GM18868 (cell line): ENCODE measurements around the gene ADCY7.

Experiments used
- ATAC-seq: cut with Tn5 transposase; IDR thresholded peaks from one replicate; pipeline ENCODE4 v1.9.1; 2021; ENCODE audit warnings: mild to moderate bottlenecking, moderate library complexity; ENCODE audit not compliant: unreplicated experiment

ADCY7 gene

DNA sequence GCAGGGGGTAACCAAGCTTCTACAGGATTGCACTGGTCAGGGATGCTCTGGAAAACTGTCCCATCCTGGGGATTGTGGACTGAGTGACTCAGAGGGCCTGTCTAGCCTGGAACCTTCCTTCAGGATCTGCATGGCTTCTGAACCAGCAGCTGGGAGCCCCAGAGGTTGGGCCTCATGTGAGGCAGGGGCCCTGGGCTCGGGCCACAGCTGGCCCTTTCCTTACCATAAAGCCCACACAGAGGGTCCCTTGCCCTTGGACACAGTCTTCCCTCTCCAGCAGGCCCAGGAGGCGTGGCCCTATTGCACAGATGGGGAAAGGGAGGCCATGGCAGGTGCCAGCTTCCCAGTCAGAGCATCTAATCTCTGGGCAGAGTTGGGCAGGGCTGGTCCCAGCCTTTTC is 30.5 kb downstream of the ADCY7 start:
- no peak for ATAC-seq

DNA sequence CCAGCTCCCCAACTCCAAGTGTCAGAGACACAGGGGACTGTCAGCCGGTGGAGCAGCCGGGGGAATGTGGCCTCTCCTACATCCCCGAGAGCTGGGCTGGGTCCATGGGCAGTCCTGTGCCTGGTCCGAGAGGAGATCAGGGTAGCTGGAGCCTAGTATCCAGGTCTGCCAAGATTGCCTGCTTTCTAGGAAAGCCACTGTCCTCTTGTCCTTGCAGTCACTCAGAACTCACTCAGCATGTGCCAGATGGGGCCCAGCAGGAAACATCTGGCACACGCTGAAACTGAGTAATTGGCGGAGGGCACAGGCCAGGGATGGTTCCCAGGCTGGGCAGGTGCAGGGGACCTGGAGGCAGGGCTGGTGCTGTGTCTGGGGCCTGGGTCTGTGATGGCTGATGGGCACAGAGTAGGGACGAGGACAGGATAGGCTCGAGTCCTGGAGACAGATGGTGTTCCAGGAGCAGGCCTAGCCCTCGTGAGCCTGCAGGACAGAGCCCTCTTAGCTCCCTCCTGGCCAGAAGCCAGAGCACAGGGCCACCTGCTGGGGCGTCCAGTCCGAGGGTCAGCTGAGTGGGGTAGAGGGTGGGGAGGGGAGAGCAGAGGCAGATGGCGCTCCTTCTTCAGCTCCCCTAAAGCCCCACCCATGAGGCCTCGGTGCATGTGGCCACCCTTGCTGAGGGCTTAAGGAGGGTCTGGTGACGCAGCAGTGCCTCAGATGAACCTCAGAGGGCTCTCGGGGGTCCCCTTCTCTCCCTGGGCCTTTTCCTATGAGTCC is 31.1 kb downstream of the ADCY7 start:
- ATAC-seq: no peak

DNA sequence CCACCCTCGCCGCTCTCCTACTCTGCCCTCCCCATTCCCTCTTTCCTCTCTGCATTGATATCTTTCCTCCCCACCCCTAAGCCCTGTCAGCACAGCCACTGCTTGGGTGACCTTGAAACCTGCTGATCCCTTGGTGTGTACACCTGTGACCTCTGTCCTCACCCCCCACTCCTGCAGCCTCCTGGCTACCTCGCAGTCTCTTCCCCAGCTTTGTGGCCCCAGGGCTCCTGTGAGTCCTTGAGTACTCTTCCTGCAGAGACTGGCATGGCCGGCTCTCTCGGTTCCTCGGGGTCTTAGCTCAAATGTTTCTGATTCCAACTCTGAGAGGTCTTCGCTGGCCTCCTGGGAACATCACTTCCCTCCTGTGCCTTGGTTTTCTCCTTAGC is 31.7 kb downstream of the ADCY7 start:
- no peak for ATAC-seq

DNA sequence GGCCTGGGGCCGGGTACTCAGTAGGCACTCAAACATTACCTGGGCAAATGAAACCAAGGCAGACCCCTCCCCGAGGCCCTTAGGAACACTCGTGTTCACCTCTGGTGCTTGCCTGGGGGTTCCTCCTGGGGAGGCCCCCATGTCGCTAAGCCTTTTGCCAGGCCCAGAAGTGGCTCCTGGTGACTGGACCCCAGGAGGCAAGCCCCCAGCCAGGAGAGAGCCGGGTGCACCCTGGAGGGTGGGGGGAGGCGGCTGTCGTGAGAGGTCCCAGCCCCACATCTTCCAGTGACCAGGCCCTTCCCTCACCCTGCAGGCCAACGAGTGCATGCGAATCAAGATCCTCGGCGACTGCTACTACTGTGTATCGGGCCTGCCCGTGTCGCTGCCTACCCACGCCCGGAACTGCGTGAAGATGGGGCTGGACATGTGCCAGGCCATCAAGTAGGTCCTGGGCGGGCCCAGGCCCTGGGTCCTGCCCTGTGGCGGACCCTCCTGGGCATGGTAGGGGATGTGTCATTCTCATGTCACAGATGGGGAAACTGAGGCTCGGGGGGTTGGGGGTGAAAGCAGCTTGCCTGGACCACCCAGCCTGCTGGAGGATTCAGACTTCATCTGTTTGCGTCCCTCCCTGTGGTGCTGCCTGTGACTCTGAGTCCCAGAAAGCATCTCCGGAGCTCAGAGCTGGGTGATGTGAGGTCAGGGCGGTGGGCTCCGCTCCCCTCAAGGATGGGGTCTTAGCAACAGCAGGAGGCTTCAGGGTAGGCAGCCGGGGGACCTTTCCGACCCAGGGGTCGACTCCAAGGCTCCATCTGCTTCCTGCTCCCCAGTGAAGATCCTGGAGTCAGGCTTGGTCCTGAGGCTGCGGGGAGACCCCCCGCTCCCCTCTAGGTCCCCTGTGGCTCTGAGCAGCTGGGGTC is 32.5 kb downstream of the ADCY7 start:
- no peak for ATAC-seq

DNA sequence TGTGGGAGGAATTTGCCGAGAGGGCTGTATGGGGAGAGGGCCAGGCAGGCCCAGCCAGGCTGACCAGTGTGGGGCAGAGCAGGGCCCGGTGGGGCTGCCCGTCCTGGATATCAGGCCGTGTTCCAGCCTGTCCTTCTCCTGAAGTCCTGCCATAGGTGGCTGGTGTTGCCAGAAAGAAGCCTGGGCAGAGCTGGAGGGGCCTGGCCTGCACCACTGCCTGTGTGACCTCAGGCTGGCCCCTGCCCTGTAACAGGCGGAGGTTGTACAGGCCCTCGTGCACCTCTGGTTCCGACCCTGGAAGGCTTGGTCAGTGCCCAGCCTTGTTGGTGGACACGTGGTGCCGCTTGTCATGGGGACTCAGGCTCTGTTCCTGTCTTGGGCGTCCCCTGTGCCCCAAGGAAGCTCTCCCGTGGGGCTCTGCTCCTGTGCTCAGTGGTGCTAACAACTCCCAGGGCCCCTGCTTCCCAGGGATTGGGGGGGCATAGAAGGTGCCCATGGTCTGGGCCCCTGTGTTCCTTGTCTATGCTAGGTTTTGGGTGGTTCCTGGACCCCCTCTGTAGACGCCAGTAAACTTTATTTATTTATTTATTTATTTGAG is 33.3 kb downstream of the ADCY7 start:
- ATAC-seq: no peak

DNA sequence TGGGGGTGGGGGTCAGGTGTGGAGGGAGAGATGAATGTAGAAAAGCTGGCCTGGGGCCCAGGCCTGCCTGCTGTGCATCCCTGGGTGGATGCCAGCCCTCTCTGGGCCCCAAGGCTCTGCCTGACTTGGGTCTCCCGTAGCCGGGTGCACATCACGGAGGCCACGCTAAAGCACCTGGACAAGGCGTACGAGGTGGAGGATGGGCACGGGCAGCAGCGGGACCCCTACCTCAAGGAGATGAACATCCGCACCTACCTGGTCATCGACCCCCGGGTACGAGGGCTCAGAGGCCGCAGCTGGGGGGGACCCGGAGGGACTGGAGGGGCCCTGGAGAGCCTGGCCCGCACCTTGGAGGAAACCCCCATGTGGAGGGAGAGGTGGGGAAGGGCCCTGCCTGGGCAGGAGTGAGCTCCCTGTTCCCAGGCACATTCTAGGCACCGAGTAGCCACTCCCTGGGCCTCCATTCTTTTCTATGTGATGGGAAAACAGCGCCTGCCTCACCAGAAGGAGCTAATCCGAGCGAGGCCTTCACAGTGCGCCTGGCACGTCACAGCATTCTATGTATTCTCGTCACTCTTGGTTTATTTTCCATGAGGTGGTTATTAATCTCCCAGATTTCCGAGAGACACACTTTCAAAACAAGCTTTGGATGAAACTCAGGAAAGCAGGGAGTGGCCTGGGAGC is 34.7 kb downstream of the ADCY7 start:
- ATAC-seq: no peak

DNA sequence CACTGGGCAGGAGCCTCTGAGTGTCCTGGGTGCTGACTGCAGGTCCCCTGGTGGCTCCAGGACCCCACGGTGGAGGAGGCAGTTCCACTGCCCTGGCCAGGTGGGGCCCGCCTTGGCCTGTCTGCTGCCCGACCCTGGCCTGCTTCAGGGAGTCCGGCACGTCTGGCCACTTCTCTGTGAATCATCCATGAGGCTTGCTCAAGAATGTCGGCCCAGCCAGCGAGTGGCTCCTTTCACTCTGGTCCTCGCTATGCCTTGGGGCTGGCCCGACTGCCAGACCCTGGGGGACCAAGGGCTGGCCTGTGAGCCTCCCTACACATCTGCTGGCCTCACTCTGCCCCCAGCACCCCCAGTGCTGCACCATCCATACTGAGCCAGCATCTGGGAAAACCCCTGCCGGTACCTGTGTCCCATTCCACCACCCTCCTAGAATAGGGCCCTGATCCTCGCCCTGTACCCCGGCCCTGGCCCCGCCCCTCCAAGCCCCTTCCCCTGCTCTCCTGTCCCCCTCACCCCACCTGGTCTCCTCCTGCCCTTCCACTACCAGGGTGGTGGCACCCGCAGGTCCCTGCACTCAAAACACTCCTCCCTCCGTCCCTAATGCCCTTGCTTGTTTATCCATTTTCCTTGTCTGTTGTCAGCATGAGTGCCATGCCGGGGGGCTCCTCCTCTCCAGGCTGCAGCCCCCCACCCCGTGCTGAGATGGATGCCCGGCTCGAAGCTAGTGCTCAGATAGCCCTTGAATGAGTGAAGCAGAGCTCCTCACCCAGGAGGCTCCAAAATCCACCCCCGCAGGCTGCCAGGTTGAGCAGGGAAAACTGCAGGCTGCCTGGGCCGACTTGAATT is 35.5 kb downstream of the ADCY7 start:
- ATAC-seq: no peak

DNA sequence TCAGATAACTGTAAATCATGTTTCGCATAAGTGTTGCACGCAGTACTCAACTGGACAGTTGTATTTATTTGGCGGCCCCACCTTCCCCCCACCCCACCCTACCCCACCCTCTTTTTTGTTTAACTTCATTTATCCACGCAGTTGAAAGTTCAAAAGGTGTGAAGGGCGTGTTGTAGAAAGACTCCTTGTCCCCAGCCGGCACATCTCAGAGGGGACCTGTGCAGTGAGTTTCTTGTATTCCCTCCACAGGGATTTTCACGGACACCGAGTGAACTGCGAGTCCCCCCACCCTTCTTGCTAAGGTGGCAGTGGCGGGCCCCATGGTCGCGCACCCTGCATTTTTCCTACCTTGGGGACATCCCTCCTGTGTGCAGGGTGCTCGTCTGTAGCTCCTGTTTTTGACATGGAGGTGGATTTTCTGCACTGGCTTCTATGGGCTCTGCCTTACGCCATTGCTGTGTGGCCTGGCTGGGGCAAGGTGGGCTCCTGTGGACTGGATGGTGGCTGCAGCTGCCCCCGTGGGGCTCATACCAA is 36.2 kb downstream of the ADCY7 start:
- no peak for ATAC-seq

DNA sequence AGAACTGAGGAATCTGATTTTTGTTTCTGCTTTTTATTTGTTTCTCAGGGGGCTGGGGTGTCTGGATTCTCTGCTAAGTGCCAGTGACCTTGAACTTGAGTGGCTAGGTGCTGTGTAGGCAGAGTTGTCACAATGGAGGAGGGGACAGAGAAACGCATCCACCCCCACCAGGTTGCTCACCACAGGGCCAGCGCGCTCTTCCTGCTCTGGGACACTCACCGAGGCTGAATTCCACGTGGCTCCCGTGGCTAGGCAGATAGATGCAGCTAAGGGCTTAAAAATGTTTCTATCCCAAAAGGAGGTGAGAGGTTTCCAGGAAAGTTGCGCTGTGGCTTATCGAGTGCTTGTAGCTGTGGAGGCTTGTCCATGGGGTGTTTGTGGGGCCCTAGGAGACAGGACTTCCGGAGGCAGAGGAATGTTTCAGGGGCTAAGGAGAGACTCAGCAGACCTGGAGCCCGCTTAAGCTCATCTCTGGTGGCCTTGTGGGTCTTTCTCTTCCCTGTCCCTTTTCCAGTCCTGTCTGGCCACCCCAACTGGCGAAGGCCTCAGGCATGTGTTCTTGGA is 36.8 kb downstream of the ADCY7 start:
- no peak for ATAC-seq

DNA sequence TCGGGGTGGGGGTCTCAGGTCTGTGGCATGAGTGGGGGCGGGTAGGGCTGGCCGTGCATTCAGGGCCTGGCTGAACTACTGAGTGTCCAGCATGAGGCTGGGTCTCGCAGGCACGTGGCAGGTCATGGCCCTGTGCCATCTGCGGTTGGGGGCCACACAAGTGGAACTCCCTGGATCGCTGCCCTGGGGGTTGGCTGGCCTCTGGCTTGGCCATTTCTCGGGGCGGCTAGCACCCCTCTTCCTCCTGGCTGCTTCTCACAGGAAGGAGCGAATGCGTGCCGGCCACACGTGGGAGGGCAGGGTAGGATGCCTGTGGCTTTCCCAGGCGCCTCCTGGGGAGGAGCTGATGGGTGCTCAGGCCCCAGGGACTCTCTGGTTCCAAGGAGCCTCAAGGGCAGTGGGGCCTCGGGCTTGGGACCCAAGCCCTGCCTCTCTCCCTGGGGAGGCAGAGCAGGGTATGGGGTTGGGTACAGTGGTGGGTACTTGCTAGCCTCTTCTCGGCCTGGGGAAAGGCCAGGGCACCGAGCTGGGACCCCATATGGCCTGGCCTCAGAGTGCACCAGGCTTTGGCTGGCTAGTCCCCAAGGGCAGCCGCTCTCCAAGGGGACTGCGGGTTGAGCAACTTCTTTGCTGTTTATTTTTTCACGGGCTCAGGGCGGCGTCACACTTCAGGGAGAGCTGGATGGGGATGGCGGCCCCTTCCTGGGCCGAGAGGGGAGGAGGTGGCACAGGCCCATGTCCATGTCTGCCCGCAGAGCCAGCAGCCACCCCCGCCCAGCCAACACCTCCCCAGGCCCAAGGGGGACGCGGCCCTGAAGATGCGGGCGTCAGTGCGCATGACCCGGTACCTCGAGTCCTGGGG is 37.5 kb downstream of the ADCY7 start:
- no peak for ATAC-seq

DNA sequence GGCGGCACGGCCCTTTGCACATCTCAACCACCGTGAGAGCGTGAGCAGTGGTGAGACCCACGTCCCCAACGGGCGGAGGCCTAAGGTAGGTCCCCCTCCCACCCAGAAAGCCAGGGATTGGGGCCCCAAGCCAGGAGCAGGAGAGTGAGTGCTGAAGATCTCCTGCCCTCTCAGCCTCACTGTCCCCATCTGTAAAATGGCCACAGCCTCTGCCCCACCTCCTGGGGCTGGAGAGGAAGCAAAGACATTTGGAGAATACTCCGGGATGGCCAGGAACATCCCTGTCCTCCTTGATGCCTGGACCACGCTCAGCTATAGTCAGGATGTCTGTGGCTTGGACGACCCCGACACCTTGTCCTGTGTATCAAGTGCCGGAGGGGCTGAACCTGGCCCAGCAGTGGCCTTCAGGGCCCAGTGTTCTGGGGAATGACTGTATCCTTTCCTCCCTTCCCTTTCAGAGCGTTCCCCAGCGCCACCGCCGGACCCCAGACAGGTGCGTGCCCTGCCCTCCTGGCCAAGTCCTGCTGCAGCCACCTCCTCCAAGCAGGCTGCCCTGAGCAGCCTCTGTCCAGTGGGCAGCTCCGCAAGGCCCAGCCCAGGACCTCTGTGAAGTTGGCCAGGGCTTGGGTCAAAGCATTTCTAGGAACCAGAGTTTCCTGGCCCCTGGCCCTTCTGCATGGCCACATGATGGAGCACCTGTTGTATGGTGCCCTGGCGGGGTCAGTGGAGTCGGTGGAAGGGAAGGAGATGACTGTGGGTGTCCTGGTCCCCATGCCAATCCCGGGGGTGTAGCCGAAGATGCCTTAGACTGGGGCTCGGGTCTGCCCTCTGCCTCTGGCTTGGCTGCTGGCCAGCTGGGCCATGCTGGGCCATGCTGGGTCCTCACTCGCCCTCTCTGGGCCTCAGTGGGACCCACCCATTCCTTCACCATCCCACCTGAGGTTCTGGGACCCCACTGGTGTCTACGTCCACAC is 38.4 kb downstream of the ADCY7 start:
- no peak for ATAC-seq

DNA sequence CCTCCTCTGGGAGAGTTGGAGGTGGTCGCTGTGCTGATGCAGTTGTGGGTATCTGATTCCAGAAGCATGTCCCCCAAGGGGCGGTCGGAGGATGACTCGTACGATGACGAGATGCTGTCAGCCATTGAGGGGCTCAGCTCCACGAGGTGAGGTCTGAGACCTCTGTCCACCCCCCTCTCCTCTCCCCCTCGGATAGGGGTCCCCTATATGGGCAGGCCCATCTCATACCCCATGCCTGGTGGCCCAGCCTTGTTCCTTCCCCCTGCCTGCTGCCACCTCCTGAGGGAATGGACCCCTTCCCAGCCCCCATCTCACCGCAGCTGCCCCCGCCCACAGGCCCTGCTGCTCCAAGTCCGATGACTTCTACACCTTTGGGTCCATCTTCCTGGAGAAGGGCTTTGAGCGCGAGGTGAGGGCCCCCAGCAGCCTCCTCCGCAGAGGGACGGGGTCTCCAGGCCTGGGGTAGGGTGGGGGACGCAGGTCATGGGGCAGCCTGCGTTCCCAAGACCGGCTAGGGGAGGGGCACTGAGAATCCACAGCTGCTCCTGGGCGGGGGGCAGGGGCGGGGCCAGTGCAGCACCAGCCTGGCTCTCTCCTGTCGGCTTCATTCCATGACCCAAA is 39.2 kb downstream of the ADCY7 start:
- ATAC-seq: no peak

DNA sequence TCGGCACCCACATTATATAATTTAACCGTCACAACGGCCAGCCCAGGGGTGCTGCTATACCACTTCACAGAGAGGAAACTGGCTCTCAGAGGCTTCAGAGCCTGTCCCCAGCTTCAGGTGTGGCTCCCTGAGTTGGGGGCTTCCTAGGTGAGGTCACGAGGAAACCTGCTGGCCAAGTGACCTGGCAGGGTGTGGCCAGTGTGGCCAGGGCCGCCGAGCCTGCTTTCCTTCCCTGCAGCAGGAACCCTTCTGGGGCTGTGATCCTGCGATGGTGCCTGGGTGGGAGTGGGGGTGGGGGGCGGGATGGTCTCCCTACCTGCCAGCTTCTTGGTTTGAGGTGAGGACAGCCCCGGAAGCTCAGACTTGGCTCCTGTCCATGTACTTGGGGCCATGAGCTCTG is 39.9 kb downstream of the ADCY7 start:
- ATAC-seq: no peak

DNA sequence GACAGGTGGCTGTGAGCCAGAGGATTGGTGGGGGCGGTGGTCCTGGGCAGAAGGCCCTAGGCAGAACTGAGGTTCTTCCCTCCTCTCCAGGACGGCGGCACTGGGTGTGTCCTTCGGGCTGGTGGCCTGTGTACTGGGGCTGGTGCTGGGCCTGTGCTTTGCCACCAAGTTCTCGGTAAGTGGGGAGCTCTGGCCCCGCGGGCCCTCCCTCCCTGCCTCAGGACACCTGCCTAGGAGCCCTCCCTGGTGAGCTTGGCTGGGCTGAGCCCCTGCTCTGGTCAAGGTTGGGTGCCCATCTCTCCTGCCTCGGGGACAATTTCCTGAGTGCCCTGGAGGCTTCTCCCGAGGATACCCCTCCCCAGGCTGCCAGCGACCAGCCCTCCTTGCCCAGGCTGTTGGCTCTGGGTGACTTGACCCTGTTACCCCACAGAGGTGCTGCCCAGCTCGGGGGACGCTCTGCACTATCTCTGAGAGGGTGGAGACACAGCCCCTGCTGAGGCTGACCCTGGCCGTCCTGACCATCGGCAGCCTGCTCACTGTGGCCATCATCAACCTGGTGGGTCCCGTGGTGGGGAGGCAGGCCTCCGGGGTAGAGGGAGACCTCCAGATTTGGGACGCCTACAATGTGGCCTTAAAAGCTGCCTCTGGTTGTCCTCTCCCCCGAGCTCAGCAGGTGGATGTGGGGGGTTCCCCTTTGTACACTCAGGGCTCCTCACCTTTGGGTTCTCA is 42.0 kb downstream of the ADCY7 start:
- ATAC-seq: no peak

DNA sequence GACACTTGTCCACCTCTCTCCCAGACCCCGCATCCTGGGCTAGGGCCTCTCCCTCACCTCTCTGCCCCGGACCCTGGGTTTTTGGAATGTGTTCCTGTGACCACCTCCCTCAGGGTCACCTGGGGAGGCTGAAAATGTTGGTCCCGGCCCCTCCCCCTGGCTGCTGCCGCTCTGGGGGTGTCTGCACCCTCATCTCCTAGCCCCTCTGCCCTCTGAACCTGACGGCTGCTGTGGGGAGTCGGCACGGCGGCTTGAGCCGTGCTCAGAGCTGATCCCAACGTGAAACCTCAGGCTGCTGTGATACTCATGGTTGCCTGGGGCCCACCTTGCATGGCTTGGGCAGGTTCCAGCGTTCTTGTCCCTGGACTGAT is 42.8 kb downstream of the ADCY7 start:
- ATAC-seq: no peak

DNA sequence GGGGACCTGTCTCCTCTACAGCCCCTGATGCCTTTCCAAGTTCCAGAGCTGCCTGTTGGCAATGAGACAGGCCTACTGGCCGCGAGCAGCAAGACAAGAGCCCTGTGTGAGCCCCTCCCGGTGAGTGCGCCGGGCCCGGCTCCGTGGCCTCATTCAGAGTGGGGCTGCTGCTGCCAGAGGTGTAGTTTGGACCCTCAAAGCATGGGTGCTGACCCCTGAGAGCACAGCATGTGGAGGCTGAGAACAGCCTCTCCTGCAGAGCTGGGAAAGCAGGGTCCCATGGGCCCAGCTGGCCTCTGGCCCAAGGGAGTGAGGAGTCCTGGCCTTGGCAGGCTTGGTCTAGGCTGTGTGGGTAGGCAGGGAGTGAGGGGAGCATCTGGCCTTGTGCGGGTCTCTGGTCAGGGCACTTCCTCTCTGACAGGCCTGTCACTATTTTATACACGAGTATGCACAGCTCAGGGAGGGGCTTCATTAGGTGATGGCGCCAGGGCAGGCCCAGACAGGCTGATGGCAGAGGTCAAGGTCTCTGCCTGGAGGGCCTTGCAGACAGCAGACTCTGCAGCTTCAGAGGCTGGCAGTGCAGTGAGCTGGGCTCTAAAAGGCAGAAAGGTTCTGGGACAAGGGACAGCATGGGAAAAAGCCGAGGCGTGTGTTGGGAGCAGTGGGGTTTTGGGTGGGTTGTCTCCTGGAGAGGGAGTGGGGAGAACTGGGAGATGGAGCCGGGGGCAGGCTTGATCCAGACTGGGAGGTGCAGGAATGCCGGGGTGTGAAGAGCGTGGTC is 43.4 kb downstream of the ADCY7 start:
- no peak for ATAC-seq
